OCI-LY1 (cell line): ENCODE data around the gene NOD1.

Source experiments
- EZH2 ChIP-seq: fragments of 200-600 bp; sonication (generic), shearing (Covaris generic); IDR thresholded peaks from 2 replicates; pipeline ENCODE4 v1.8.0; 2017; ENCODE audit warnings: borderline replicate concordance, mixed run types, mild to moderate bottlenecking, antibody characterized with exemption, low read length, moderate library complexity, mixed read lengths
- TF ChIP-seq, protein P1 (sequence below): fragments of 200-600 bp; sonication (generic), shearing (Covaris generic); IDR thresholded peaks from 2 replicates; pipeline ENCODE4 v1.5.1; 2017; ENCODE audit warnings: mild to moderate bottlenecking, antibody characterized with exemption, low read length, moderate library complexity, mixed read lengths

DNA sequence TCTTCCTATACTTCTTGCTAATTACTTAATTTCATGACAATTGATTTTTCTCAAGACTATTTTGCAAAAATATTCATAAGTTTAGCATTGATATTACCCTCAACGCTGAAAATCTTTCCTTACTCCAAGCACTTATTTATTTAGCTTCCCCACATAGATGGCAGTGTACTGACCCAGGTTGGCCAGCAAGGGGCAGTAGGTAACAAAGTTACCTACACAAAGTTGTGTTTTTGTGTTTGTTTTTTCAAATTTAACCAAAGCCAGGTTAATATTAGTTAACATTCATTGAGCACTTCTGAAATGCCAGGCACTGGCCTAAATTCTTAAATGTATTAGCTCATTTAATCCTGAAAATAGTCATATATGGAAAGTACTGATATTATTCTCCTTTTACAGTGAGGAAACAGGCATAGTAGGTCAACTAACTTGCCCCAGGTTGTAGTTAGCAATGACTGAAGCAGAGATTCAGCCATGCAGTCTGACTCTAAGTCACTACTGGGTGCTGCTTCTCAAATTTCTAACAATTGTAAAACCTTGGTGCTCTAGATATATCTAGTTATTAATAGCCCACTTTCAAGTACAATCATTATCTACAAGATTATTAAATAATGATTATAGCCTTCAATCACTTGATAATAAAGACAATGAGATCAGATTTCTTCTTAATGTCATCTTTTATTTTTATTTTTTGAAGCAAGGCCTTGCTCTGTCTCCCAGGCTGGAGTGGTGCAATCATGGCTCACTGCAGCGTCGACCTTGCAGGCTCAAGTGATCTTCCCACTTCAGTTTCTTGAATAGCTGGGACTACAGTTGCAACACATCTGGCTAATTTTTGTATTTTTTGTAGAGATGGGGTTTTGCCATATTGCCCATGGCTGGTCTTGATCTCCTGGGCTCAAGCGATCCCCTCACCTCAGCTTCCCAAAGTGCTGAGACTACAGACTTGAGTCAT, 31.8 kb upstream of the NOD1 start:
- TF ChIP-seq, protein P1, sequence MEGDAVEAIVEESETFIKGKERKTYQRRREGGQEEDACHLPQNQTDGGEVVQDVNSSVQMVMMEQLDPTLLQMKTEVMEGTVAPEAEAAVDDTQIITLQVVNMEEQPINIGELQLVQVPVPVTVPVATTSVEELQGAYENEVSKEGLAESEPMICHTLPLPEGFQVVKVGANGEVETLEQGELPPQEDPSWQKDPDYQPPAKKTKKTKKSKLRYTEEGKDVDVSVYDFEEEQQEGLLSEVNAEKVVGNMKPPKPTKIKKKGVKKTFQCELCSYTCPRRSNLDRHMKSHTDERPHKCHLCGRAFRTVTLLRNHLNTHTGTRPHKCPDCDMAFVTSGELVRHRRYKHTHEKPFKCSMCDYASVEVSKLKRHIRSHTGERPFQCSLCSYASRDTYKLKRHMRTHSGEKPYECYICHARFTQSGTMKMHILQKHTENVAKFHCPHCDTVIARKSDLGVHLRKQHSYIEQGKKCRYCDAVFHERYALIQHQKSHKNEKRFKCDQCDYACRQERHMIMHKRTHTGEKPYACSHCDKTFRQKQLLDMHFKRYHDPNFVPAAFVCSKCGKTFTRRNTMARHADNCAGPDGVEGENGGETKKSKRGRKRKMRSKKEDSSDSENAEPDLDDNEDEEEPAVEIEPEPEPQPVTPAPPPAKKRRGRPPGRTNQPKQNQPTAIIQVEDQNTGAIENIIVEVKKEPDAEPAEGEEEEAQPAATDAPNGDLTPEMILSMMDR: peak; percentile 96
- no peak for TF ChIP-seq EZH2
